ENCODE results near the gene FNDC1.

Gene FNDC1

GRCh38 chr6:159132664-159133063, 36.5 kb upstream of the FNDC1 start:
- H3K36me3 ChIP-seq (ENCODE audit: control insufficient read depth, insufficient read depth, low read length), result no peaks in the 10 kb centered on the region
- no peak for DNase-seq (ENCODE audit: extremely low read depth, insufficient read length)
- TF ChIP-seq CTCF (IDR thresholded peaks at IDR 0.05; ENCODE audit: insufficient read depth, low read length, poor library complexity, severe bottlenecking), result no peak
- no peak overlapping the region for H3K4me3 ChIP-seq (replicated peaks; ENCODE audit: low read depth, low read length)
- H3K27me3 ChIP-seq (replicated peaks; ENCODE audit: control insufficient read depth, insufficient read depth, low read length), result peaks cover 1% of the 10 kb centered on the region; the same call in 1 of the 2 replicates

DNA sequence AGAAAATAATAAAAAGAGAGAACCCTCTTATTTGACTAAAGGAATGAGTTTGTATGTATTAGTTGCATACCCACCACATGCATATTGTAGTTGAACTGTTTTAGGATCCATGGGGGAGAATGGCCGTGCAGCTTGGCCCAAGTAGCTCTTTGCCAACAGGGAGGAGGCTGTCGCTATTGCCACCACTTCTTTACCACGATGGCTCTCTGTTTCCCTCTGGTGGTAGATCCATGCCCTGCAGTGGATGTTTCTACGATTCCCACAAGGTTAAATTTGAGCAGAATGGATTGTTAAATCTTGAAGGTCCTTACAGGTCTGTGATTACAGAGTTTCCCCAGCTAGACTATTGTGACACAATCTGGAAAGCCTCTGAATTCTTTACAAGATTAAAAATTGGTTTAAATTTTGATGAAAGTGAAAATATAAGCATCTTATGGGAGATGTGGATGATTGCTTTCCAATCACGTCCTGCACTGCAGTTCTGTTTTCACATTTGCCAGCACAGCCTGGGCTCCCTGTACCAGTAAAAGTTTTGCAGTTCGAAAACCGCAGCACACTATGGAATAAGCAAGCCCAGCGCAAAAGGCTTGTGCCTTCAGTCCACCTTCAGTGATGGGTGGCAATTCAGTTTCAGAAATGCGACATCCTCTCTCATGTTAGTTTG, 34.4 kb upstream of the FNDC1 start:
- H3K27me3 ChIP-seq (replicated peaks; ENCODE audit: control insufficient read depth, insufficient read depth, low read length), result peaks cover 1% of the 10 kb centered on the region; the same call in 1 of the 2 replicates
- no peaks in the 10 kb centered on the region for H3K36me3 ChIP-seq (ENCODE audit: control insufficient read depth, insufficient read depth, low read length)
- no peak overlapping the region for H3K4me3 ChIP-seq (replicated peaks; ENCODE audit: low read depth, low read length)
- DNase-seq (ENCODE audit: extremely low read depth, insufficient read length), result no peak
- peak; percentile 96 for TF ChIP-seq CTCF (IDR thresholded peaks at IDR 0.05; ENCODE audit: insufficient read depth, low read length, poor library complexity, severe bottlenecking)

DNA sequence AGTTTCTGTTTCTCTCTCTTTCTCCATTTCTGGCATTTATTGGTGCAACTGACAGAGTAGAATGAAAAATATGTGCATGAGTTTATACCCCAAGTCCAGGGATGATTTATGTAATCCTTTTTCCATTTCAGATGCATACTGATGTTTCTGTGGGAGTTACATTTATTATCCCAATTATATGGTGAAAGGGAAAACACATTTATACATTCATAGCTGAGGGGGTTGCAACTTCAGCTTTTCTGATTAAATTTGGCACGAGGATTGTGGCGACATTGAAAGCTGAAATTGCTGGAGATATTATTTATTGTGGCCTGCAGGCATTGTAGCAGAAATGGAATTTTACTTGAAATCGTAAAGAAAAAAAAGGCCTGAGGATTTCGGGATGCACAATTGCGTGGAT, 31.5 kb upstream of the FNDC1 start:
- peaks cover 1% of the 10 kb centered on the region; the same call in 1 of the 2 replicates for H3K27me3 ChIP-seq (replicated peaks; ENCODE audit: control insufficient read depth, insufficient read depth, low read length)
- no peaks in the 10 kb centered on the region for H3K36me3 ChIP-seq (ENCODE audit: control insufficient read depth, insufficient read depth, low read length)
- DNase-seq (ENCODE audit: extremely low read depth, insufficient read length), result no peak
- H3K4me3 ChIP-seq (replicated peaks; ENCODE audit: low read depth, low read length), result no peak overlapping the region
- no peak for TF ChIP-seq CTCF (IDR thresholded peaks at IDR 0.05; ENCODE audit: insufficient read depth, low read length, poor library complexity, severe bottlenecking)

DNA sequence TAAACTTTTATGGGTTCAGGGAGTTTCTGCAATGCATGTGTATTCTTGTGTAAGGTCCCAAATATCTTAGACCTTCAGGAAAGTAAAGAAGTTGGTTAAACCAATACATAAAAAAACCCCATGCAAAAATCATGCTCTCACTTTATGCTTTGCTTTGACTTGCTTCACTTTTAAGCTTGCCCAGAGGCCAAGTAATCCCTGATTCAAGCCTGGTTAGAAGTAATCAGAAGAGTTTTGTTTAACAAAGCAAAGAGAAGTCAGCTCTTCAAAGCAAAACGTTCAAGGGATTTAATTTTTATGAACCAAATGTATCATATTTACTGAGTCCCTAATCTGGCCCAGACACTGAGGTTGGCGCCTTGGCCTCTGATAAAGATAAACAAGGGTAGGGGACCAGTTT, 26.7 kb upstream of the FNDC1 start:
- Histone ChIP-seq H3K27me3 (replicated peaks; ENCODE audit: control insufficient read depth, insufficient read depth, low read length) (no peaks in the 10 kb centered on the region; the same call in 1 of the 2 replicates), H3K4me3 (replicated peaks; ENCODE audit: low read depth, low read length) (no peak overlapping the region), H3K36me3 (ENCODE audit: control insufficient read depth, insufficient read depth, low read length) (no peaks in the 10 kb centered on the region)
- no peak for TF ChIP-seq CTCF (IDR thresholded peaks at IDR 0.05; ENCODE audit: insufficient read depth, low read length, poor library complexity, severe bottlenecking)
- DNase-seq (ENCODE audit: extremely low read depth, insufficient read length), result no peak

DNA sequence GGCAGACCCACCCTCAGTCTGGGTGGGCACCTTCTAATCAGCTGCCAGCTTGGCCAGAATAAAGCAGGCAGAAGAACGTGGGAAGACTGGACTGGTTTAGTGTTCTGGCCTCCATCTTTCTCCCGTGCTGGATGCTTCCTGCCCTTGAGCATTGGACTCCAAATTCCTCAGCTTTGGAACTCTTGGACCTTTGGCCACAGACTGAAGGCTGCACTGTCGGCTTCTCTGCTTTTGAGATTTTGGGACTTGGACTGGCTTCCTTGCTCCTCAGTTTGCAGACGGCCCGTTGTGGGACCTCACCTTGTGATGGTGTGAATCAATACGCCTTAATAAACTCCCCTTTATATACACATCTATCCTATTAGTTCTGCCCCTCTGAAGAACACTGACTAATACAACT, 20.6 kb upstream of the FNDC1 start:
- no peak for DNase-seq (ENCODE audit: extremely low read depth, insufficient read length)
- Histone ChIP-seq H3K4me3 (replicated peaks; ENCODE audit: low read depth, low read length) (no peak overlapping the region), H3K27me3 (replicated peaks; ENCODE audit: control insufficient read depth, insufficient read depth, low read length) (no peaks in the 10 kb centered on the region; the same call in 1 of the 2 replicates), H3K36me3 (ENCODE audit: control insufficient read depth, insufficient read depth, low read length) (no peaks in the 10 kb centered on the region)
- no peak for TF ChIP-seq CTCF (IDR thresholded peaks at IDR 0.05; ENCODE audit: insufficient read depth, low read length, poor library complexity, severe bottlenecking)

GRCh38 chr6:159149641-159150040, 19.6 kb upstream of the FNDC1 start:
- Histone ChIP-seq H3K4me3 (replicated peaks; ENCODE audit: low read depth, low read length) (no peak overlapping the region), H3K36me3 (ENCODE audit: control insufficient read depth, insufficient read depth, low read length) (no peaks in the 10 kb centered on the region), H3K27me3 (replicated peaks; ENCODE audit: control insufficient read depth, insufficient read depth, low read length) (no peaks in the 10 kb centered on the region; the same call in 1 of the 2 replicates)
- no peak for TF ChIP-seq CTCF (IDR thresholded peaks at IDR 0.05; ENCODE audit: insufficient read depth, low read length, poor library complexity, severe bottlenecking)
- DNase-seq (ENCODE audit: extremely low read depth, insufficient read length), result no peak
